HEK293T (cell line): ENCODE measurements around the gene NDUFAF3.

ENCODE experiments used
- BHLHE40 ChIP-seq: fragments of 450-650 bp; IDR thresholded peaks from 2 replicates; pipeline ENCODE4 v1.6.1; 2016; ENCODE audit warnings: mild to moderate bottlenecking, moderate library complexity, borderline replicate concordance
- ELF4 ChIP-seq: fragments of 450-650 bp; IDR thresholded peaks from 2 replicates; pipeline ENCODE4 v1.6.1; 2017; ENCODE audit warnings: antibody characterized with exemption
- FOXA1 ChIP-seq: fragments of 450-650 bp; IDR thresholded peaks from 2 replicates; pipeline ENCODE4 v1.6.1; 2016; ENCODE audit warnings: mild to moderate bottlenecking
- FOXK2 ChIP-seq: fragments of 450-650 bp; IDR thresholded peaks from 2 replicates; pipeline ENCODE4 v1.6.1; 2016; ENCODE audit warnings: mild to moderate bottlenecking
- HDGF ChIP-seq: fragments of 450-650 bp; IDR thresholded peaks from 2 replicates; pipeline ENCODE4 v1.6.1; 2017; ENCODE audit warnings: antibody characterized with exemption, borderline replicate concordance
- L3MBTL2 ChIP-seq: fragments of 450-650 bp; conservative IDR thresholded peaks from 2 replicates; pipeline ENCODE4 v1.6.1; 2016; ENCODE audit warnings: mild to moderate bottlenecking
- PKNOX1 ChIP-seq: fragments of 450-650 bp; IDR thresholded peaks from 2 replicates; pipeline ENCODE4 v1.6.1; 2016
- SUZ12 ChIP-seq: fragments of 450-650 bp; IDR thresholded peaks from 2 replicates; pipeline ENCODE4 v1.6.1; 2016; ENCODE audit warnings: mild to moderate bottlenecking

GRCh38 chr3:48997714-48998637, 23.9 kb upstream of the NDUFAF3 start:
- TF ChIP-seq HDGF, result no peak
- no peak for TF ChIP-seq FOXA1
- no peak for TF ChIP-seq SUZ12
- no peak for TF ChIP-seq ELF4
- TF ChIP-seq BHLHE40, result no peak
- no peak for TF ChIP-seq FOXK2
- no peak for TF ChIP-seq L3MBTL2
- TF ChIP-seq PKNOX1, result no peak
